OCI-LY3 (cell line): ENCODE results near the gene ZNF516.

ENCODE experiments used
- EZH2phosphoT487 ChIP-seq: fragments of 200-600 bp; shearing (Covaris generic); IDR thresholded peaks from 2 replicates; pipeline ENCODE4 v1.6.1; 2018; ENCODE audit warnings: antibody characterized with exemption, mixed run types, low read depth
- TF ChIP-seq, protein P1 (sequence below): fragments of 200-600, 300-600 bp; sonication (generic); IDR thresholded peaks from 2 replicates; pipeline ENCODE4 v1.5.1; 2014; ENCODE audit warnings: antibody characterized with exemption, low read length, low read depth

GRCh38 chr18:76385681-76385975 lies 109.4 kb downstream of the ZNF516 start:
- TF ChIP-seq EZH2phosphoT487, result no peak
- TF ChIP-seq, protein P1, sequence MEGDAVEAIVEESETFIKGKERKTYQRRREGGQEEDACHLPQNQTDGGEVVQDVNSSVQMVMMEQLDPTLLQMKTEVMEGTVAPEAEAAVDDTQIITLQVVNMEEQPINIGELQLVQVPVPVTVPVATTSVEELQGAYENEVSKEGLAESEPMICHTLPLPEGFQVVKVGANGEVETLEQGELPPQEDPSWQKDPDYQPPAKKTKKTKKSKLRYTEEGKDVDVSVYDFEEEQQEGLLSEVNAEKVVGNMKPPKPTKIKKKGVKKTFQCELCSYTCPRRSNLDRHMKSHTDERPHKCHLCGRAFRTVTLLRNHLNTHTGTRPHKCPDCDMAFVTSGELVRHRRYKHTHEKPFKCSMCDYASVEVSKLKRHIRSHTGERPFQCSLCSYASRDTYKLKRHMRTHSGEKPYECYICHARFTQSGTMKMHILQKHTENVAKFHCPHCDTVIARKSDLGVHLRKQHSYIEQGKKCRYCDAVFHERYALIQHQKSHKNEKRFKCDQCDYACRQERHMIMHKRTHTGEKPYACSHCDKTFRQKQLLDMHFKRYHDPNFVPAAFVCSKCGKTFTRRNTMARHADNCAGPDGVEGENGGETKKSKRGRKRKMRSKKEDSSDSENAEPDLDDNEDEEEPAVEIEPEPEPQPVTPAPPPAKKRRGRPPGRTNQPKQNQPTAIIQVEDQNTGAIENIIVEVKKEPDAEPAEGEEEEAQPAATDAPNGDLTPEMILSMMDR, result no peak
